Activated naive CD4-positive, alpha-beta T cell treated with Interleukin-2 at 50 U/mL for 16 hours (primary cell): ENCODE data around the gene GJB1.

Experiments used
- DNase-seq: peaks from one replicate; pipeline ENCODE4 v3.0.0-alpha.2; 2020

Gene GJB1

DNA sequence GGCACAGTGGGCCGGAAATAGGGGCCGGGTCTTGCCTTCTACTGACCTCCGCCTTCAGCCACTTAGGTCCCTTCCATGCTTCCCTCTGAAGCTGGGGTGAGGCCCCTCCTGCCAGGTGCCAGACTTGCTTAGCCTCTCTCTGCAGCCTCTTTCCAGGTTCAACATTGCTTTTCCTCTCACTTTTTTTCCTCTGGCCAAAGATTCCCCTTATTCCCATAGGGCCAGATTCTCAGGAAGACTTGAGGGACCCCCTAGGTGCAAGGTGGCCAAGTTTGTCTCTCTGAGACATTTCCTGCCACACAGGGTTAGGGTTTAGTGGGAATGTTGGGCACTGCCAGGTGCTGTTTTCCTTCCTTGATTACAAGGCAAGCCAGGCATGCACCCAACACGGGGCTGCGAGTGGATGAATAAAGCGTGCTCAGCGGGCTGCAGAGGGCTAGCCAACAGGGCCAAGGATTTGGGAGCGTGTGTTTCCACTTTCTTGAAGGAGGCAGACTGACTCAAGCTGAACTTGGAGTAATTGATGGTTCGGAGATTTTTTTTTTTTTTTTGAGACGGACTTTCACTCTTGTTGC, 7.6 kb upstream of the GJB1 start:
- DNase-seq: no peak

DNA sequence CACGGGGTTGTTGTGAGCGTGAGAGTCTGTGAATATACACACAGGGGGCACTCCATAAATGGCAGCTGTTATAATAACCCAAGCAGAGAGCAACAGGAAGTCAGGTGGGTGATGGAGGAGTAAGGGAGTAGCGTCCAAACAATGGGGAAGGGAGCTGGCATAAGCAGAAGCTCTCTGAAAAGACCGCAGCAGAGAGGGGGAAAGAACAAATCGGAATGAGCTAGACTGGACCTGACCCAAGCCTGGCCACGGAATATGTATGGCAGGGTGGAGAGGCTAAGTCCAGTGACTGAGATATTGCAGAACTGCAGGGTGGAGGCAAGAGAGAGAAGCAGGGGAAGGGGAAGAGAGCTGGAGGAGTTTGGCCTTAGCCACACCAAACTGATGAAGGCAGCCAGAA, 6.5 kb upstream of the GJB1 start:
- DNase-seq: no peak

DNA sequence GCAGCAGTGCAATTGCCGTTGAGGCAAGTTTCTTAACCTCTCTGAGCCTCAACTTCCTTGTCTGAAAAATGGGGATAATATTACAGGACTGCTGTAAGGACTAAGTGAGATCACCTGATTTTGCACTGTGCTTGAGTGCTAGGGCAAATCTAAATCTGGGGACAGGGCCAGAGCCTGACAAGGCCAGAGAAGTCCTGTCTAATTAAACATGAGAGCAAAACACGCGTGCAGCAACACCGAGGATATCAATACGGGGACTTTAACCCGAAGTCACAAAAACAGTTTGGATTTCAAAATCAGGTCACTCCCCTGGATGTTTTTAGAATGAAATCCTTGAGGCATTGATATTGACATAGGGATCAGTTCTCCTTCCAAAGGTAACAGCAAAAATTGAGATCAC, 5.7 kb upstream of the GJB1 start:
- DNase-seq: no peak

DNA sequence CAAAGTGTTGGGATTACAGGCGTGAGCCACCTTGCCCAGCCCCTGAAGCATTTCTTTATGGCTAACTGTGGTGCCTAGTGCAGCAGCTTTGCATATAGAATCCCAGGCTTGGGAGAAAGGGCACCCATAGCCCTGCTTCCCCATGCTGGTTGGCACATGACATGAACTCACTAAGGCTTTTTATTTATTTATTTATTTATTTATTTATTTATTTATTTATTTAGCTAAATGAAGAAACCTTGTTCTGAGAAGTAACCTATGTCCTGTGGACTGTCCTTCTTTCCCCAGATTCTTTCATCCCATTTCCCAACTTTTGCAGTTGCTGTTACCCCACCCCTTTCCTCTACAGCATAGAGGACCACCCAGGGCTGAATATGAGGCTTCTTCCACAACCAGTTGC, 1.9 kb upstream of the GJB1 start:
- no peak for DNase-seq

DNA sequence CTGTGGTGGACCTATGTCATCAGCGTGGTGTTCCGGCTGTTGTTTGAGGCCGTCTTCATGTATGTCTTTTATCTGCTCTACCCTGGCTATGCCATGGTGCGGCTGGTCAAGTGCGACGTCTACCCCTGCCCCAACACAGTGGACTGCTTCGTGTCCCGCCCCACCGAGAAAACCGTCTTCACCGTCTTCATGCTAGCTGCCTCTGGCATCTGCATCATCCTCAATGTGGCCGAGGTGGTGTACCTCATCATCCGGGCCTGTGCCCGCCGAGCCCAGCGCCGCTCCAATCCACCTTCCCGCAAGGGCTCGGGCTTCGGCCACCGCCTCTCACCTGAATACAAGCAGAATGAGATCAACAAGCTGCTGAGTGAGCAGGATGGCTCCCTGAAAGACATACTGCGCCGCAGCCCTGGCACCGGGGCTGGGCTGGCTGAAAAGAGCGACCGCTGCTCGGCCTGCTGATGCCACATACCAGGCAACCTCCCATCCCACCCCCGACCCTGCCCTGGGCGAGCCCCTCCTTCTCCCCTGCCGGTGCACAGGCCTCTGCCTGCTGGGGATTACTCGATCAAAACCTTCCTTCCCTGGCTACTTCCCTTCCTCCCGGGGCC, 1.2 kb downstream of the GJB1 start:
- no peak for DNase-seq

DNA sequence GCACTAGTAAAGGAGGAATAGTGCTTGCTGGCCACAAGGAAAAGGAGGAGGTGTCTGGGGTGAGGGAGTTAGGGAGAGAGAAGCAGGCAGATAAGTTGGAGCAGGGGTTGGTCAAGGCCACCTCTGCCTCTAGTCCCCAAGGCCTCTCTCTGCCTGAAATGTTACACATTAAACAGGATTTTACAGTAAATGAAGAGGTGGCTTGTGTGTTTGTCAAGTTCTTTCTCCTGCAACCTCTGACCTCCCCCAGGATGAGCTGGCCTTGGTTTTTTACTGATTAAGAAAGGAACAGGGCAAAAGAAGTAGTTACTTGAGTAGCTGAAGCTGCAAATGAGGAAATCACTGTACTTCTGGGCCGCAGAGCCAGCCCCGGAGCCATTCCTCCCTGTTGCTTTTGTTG, 2.0 kb downstream of the GJB1 start:
- no peak for DNase-seq

GRCh38 chrX:71225676-71226075, 2.7 kb downstream of the GJB1 start:
- DNase-seq: no peak

DNA sequence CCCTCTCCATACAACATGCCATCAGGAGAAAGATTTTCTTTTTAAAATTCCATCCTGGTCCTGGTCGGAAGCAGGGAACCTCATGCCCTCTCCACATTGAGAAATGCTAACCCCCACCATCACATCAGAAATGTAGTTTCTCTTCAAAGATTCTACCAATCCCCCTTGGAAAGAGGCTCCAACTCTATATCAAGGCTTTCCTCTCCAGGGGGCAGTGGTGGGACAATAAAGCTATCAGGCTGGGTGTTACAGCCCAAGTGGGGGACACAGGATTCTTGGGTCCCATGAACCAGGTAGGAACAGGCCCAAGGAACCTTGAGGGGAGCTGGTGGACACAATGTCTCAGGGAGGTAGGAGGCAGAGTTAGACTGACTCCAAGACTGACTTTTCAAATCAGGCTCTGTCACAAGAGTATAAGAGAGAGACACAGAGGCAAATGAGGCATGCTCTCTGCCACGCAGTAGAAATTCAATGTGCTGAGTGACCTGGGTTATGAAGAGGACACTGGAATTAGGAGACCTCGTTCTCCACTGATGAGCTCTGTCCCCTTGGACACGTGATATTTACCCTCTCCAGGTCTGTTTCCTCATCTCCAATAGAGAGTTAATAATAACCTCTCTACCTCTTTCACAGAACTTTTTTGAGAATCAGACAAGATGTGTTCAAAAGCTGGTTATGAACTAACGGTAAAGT, 4.5 kb downstream of the GJB1 start:
- DNase-seq: no peak

DNA sequence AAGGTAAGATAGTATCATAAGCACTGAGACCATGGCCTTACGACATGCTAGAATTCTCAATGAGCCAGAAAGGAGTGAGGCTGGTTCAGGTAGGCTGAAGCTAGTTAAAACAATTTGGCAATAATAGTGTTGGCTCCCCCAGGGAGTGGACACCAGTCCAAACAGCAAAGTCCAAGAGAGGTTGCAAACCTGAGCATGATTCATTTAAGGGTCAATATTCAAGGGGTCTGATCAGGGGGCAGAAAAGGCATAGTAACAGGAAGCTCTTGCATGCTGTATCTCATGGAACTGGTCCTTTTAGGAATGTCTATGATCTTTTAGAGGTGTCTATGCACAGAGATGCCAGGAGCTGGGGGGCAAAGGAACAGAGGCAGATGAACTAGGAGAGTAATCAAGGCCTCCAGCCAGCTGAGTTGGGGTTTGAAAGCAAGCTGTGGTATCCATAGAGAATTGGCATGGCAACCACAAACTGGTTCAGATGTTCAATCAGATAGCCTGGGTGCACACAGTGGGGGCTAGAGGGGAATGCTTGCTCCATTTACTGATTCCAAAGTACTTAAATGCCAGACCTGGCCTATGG, 5.1 kb downstream of the GJB1 start:
- DNase-seq: no peak

DNA sequence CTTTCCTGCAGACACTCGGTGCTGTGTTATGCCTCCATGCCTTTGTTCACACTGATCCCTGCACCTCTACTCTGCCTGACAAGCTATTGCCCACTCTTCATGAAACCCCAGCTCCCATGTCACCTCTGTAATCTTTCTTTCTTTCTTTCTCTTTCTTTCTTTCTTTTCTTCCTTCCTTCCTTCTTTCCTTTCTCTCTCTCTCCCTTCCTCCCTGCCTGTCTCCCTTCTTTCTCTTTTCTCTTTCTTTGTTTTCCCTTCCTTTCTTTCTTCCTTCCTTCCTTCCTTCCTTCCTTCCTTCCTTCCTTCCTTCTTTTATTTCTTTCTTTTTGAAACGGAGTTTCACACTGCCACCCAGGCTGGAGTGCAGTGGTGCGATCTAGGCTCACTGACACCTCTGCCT, 12.5 kb downstream of the GJB1 start:
- no peak for DNase-seq

DNA sequence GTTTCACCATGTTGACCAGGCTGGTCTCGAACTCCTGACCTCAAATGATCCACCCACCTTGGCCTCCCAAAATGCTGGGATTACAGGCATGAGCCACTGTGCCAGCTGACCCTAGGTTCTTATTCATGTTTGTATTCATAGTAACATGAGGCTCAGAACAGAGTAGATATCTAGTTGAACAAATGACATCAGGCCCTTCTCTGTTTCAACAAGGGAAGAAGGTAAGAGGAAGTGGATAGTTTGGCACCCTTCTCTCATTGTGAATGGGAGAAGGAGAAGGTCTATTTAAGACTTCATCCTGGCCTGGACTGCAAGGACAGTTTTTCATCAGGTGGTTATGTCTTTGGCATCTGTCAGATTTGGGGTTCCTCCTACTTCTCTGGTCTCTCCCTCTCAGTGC, 13.8 kb downstream of the GJB1 start:
- no peak for DNase-seq

DNA sequence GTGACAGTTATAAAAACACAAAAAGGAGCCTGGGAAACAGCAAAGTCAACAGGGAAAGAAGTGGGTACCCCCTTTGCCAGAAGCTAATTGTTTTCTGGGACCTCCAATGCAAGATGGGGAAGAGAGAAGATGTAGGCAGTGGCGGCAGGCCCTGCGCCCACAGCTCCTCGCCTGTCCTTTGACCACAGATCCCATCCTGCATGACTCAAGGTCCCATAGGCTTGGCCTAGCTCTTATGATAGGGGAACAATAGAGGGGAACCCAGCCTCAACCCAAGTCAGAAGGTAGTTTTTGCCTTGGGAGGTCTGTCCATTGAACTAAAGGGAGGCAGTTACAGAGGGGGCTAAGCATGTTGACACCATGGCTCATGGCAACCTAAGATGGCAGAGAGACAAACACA, 16.8 kb downstream of the GJB1 start:
- DNase-seq: no peak

GRCh38 chrX:71241301-71241700, 18.3 kb downstream of the GJB1 start:
- DNase-seq: no peak

DNA sequence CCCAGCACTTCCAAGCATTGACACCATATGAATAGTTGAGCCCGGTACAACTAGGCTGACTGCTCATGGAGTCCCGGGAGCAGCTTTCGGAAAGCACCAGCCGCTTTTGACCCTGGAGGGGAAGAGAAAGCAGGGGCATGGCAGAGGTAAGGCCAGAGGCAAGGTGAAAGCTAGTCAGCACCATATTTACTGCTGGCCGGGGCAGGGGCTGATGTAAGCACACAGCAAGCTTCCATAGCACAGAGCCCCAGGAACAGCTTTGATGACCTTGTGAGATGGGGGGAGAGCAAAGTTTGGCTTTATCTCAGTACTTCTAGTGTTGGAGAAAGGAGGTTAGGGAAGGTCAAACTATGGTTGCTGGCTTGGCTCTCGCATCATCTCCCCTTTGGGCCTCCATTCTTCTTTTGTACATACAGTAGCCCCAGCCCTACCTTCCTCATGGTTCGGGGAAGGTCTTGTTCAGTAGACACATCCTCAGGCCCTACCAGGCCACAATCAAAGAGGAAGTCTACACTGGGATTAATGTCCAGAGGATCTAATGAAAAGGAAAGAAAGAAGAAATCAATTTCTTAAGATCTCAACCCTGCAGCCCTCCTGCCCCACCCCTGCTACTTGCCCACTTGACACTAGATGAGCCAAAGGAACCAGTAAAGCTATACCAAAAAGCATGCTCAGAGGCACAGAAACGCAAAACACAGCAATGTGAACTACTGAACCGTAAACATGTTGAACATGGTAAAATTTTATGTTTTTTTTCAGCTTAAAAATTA, 21.5 kb downstream of the GJB1 start:
- no peak for DNase-seq

GRCh38 chrX:71245159-71245558, 22.1 kb downstream of the GJB1 start:
- DNase-seq: no peak

- DNase-seq: no peak
Observed at GRCh38 chrX:71250841-71251240, 27.8 kb downstream of the GJB1 start.

DNA sequence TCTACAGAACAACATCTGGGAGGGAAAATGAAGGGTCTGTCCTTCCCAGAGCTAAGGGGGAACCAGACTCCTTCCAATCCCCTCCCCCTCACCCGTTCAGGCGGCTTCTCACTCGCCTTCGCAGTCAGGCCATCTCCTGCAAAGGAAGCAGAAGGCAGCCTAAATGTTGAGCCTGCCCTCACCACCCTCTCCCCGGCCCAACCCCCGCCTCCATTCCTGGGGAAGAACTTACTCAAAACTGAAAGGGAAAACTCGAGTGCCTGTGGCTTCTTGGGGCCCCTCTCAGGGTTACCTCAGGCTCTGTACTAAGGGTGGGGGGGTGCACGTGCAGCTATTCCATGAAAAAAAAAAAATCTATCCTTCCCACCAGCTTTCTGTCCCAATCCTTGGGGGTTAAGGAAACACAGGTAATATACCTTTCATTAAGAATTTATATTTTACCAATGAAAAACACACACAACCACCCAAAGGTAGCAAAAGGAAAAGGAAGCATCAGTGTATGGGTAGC, 28.5 kb downstream of the GJB1 start:
- peak; percentile 14 for DNase-seq

GRCh38 chrX:71252221-71252620, 29.2 kb downstream of the GJB1 start:
- DNase-seq: no peak

DNA sequence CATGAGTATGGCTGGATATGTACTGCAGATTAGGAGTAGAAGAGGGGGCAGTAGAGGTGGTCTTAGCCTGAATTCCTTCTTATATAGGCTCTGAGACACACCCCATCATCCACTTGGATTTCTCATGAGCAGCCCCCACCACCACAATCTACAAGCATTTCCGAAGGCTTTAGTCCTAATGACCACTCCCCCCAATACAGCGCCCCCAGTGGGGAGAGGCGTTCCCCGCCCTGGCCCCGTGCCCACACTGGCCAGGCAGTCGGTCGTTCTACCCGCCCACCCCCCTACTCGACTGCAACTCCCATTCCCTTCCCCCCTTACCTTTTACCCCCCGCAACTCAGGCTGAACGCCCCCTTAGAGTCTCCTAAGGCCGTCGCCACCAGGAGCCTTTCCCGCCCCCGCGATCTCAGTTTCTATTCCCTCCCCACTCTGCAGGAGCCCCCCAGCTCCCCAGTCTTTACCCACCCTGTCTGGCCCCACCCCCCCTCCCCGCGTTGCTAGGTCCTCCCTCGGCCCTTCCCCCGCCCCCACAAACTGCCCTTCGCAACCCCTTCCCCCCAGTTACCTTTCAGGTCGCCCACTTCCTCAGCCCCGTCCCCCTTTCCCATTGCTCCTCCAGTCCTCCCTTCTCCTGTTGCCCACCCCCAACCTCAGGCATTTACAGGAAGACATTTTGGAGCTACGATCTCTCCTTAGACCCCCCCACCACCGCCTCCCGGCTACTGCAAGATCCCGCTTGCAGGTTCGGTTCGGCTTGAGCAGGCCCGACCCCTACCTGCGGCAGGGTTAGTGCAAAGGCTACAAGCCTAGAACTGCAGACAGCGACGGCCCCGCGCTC, 30.4 kb downstream of the GJB1 start:
- peak; percentile 43 for DNase-seq

- DNase-seq: peak; percentile 81
Observed at GRCh38 chrX:71254092-71254963, 31.3 kb downstream of the GJB1 start, which contains the start of gene ZMYM3. Gene ZMYM3, minus strand, starts transcription at chrX:71254140. Its CDS starts 885 bp downstream, at chrX:71253255.

DNA sequence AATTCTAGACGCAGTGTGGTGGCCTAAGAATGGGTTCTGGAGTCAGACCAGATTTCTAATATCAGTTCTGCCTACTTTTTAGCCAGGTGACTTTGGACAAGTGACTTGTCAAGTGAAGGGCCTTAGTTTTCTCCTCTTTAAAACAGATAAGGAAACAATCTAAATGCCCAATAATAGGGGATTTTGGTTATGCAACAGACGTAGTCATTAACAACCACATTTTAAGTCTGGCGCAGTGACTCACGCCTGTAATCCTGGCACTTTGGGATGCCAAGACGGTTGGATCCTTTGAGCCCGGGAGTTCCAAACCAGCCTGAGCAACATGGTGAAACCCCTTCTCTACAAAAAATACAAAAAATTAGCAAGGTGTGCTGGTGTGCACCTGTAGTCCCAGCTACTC, 33.0 kb downstream of the GJB1 start:
- DNase-seq: no peak
